ENCODE data around the gene C19orf53.

DNA sequence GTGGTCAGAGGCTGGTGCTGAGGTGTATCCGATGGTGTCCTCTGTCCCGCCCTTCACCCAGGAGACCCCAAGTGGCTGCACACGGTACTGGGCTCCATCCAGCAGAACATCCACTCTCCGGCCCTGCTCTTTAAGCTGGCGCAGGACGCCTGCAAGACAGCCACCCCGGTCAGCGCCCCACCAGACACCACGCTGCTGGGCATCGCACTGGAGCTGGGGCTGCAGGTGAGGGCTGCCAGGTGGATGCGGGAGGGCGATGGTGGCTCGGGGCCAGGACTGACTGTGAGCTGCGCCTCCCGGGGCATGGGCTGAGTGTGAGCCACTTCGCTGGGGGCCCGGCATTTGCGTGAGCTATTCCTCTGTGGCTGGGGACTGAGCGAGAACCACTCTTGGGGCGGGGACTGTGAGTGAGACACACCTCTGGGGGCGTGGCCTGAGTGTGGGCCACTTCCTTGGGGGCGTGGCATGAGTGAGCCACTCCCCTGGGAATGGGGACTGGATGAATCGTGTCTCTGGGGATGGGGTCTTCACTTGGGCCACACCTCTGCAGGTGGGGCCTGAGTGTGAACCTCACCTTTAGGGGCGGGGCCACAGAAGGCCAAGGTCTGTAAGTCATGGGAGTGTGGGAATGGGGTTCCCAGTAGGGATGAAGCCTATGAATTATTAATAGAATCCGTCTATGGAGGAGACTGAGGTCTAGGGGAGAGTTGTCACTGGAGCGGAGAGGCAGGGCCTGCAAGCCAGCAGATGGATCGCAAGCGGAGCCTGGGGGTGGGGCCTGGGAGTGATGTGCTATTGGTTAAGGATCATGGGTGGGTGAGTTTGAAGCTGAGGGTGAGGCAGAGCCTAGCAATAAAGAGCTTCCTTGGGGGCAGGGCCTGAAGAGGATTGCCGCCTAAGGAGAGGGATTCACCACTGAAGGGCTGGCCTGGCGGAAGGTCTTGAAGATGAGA is 51.5 kb downstream of the C19orf53 start:
- TF ChIP-seq KLF13 (CRISPR knock-in tag; IDR thresholded peaks at IDR 0.05) (no peak), U2AF2 (IDR thresholded peaks at IDR 0.05; ENCODE audit: low read depth, low read length) (no peak), HDAC6 (IDR thresholded peaks at IDR 0.05; ENCODE audit: low read depth, low read length) (no peak), NCOA2 (CRISPR knock-in tag; IDR thresholded peaks at IDR 0.05) (no peak), ZNF761 (CRISPR knock-in tag; conservative IDR thresholded peaks at IDR 0.05) (no peak), POLR2A (IDR thresholded peaks at IDR 0.05; ENCODE audit: insufficient read depth in 1 of 2, low read depth in 2 of 2, low read length in 2 of 2) (no peak), ELF4 (CRISPR knock-in tag; IDR thresholded peaks at IDR 0.05; ENCODE audit: borderline replicate concordance) (no peak), EZH2 (conservative IDR thresholded peaks at IDR 0.05; ENCODE audit: low read depth, low read length) (no peak), ARNT (IDR thresholded peaks at IDR 0.05) (no peak), ZKSCAN8 (CRISPR knock-in tag; IDR thresholded peaks at IDR 0.05; ENCODE audit: borderline replicate concordance) (no peak), YY1 (IDR thresholded peaks at IDR 0.05; ENCODE audit: insufficient read depth, insufficient replicate concordance, low read depth, low read length) (no peak), TAF15 (IDR thresholded peaks at IDR 0.05; ENCODE audit: low read depth, low read length, poor library complexity, severe bottlenecking) (no peak)
- TF ChIP-seq, protein P1, sequence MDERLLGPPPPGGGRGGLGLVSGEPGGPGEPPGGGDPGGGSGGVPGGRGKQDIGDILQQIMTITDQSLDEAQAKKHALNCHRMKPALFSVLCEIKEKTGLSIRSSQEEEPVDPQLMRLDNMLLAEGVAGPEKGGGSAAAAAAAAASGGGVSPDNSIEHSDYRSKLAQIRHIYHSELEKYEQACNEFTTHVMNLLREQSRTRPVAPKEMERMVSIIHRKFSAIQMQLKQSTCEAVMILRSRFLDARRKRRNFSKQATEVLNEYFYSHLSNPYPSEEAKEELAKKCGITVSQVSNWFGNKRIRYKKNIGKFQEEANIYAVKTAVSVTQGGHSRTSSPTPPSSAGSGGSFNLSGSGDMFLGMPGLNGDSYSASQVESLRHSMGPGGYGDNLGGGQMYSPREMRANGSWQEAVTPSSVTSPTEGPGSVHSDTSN (CRISPR knock-in tag; IDR thresholded peaks at IDR 0.05): no peak

Measured in HepG2 (cell line).